CD4-positive, alpha-beta T cell (primary cell): ENCODE results near the gene LRIG3. TPM values are rescaled to one million over a fixed set of nuclear protein-coding genes. Genes with fewer than 3 reads are reported as not detected.

ENCODE experiments used
- ATAC-seq: fragments of 200-7000 bp; cut with Tn5 transposase; one replicate; pipeline ENCODE4 v1.10.0; 2022; ENCODE audit warnings: mild to moderate bottlenecking; ENCODE audit not compliant: poor library complexity
- CTCF ChIA-PET: fragments of 350-600 bp; sonication (Branson Sonifier 250); formaldehyde crosslinking; loops from one replicate; lab custom pipeline; 2021; ENCODE audit warnings: antibody characterized with exemption, inconsistent platforms; lab: Charles Lee
- POLR2A ChIA-PET: fragments of 350-600 bp; sonication (Branson Sonifier 250); formaldehyde crosslinking; loops from one replicate; lab custom pipeline; 2021; ENCODE audit warnings: antibody characterized with exemption, inconsistent platforms; lab: Charles Lee
- DNase-seq, 14 experiments: peaks; one replicate each; pipeline ENCODE4 v3.0.0-alpha.2; 2013 to 2020; ENCODE audit warnings: mixed read lengths in 2 of 14
- H3K27ac ChIP-seq, 2 donors: one replicate each; pipeline versions ENCODE4 v1.5.1 to v1.7.0; 2013; ENCODE audit warnings: low read length in 2 of 2, low read depth in 1 of 2, mild to moderate bottlenecking in 1 of 2
- H3K27me3 ChIP-seq, 2 experiments: 1 replicate in 1 of 2; 2 replicates in 1 of 2; pipeline versions ENCODE4 v1.6.1 to v1.7.0; 2013; ENCODE audit warnings: low read length in 2 of 2, control low read depth in 1 of 2, mild to moderate bottlenecking in 1 of 2, moderate library complexity in 1 of 2; ENCODE audit not compliant: insufficient read depth in 2 of 2, control insufficient read depth in 1 of 2
- H3K36me3 ChIP-seq: one replicate; pipeline ENCODE4 v1.6.1; 2013; ENCODE audit warnings: low read length, control low read depth; ENCODE audit not compliant: insufficient read depth
- H3K4me1 ChIP-seq: one replicate; pipeline ENCODE4 v1.6.1; 2013; ENCODE audit warnings: low read length, control low read depth; ENCODE audit not compliant: insufficient read depth
- H3K4me3 ChIP-seq: one replicate; pipeline ENCODE4 v1.5.1; 2013; ENCODE audit warnings: mild to moderate bottlenecking, low read length, moderate library complexity
- H3K9me3 ChIP-seq, 2 experiments: 1 replicate in 1 of 2; 2 replicates in 1 of 2; pipeline versions ENCODE4 v1.6.1 to v1.7.0; 2013; ENCODE audit warnings: low read length in 2 of 2, mild to moderate bottlenecking in 2 of 2, control low read depth in 1 of 2, moderate library complexity in 1 of 2; ENCODE audit not compliant: control insufficient read depth in 1 of 2, insufficient read depth in 1 of 2
- H3K27ac Mint-ChIP-seq: one replicate; pipeline ENCODE4 v1.8.0; 2020; ENCODE audit warnings: mixed read lengths
- H3K27me3 Mint-ChIP-seq: one replicate; pipeline ENCODE4 v1.8.0; 2021; ENCODE audit warnings: mixed read lengths
- H3K36me3 Mint-ChIP-seq: one replicate; pipeline ENCODE4 v1.8.0; 2021; ENCODE audit warnings: low read depth, mixed read lengths
- H3K4me1 Mint-ChIP-seq: one replicate; pipeline ENCODE4 v1.8.0; 2021; ENCODE audit warnings: low read depth, mixed read lengths
- H3K4me3 Mint-ChIP-seq: one replicate; pipeline ENCODE4 v1.8.0; 2020; ENCODE audit warnings: mild to moderate bottlenecking, mixed read lengths
- H3K9me3 Mint-ChIP-seq: one replicate; pipeline ENCODE4 v1.8.0; 2020; ENCODE audit warnings: mixed read lengths
- CTCF ChIP-seq: fragments of 200-600 bp; IDR thresholded peaks from one replicate; pipeline ENCODE4 v1.8.0; 2022; ENCODE audit warnings: antibody characterized with exemption, mild to moderate bottlenecking
- intact Hi-C, 2 experiments: fragments of 100-400 bp; cut with DNase I in 1 of 2; cut with micrococcal nuclease in 1 of 2; formaldehyde crosslinking; loops; one replicate each; pipeline versions ENCODE4 v1.15.1 to v1.9.0; 2023 to 2025; cut with DNase I, micrococcal nuclease
- total RNA-seq, 174 experiments: library from RNA in 2 of 174; stranded (reverse) in 2 of 174; gene quantifications; one replicate each; pipeline ENCODE4 v1.2.3 and lab custom pipeline; 2021 to 2026

Gene LRIG3
- total RNA-seq, 2 experiments from 2014 or later = not detected

- intact Hi-C loops = no loop called here
- POLR2A ChIA-PET = no interaction called here
- Mint-ChIP-seq H3K9me3 (peaks cover 3% of the 10 kb centered on the region), H3K4me1 (no peaks in the 10 kb centered on the region), H3K27me3 (no peaks in the 10 kb centered on the region), H3K36me3 (no peaks in the 10 kb centered on the region), H3K27ac (no peak overlapping the region), H3K4me3 (no peak overlapping the region)
- Histone ChIP-seq H3K36me3 (no peaks in the 10 kb centered on the region), H3K4me3 (no peak overlapping the region), H3K9me3 (peaks cover 0 to 5% of the 10 kb centered on the region in 2 experiments), H3K27ac (no peak overlapping the region), H3K4me1 (no peaks in the 10 kb centered on the region), H3K27me3 (no peaks in the 10 kb centered on the region)
- CTCF ChIA-PET = no interaction called here
- no peak for DNase-seq
- TF ChIP-seq CTCF = no peak
- ATAC-seq = no peak
These were observed 19.2 kb upstream of the LRIG3 start for GRCh38 chr12:58939399-58940100.

DNA sequence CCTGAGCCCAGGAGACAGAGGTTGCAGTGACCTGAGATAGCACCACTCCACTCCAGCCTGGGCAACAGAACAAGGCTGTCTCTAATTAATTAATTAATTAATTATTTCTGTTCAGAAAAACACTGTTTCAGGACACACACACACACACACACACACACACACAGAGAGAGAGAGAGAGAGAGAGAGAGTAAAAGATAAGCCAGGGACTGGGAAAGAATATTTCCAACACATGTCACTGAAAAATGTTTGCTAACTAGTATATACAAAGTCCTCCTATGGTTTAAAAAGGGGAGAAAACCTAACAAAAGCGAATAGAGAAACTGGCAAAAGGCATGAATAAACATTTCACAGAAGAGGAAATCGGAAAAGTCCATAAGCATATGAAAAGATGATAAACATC, 18.1 kb upstream of the LRIG3 start:
- Mint-ChIP-seq H3K4me1 (no peaks in the 10 kb centered on the region), H3K4me3 (no peak overlapping the region), H3K27me3 (no peaks in the 10 kb centered on the region), H3K9me3 (no peaks in the 10 kb centered on the region), H3K27ac (no peak overlapping the region), H3K36me3 (no peaks in the 10 kb centered on the region)
- H3K27me3 ChIP-seq = no peaks in the 10 kb centered on the region
- H3K4me1 ChIP-seq = no peaks in the 10 kb centered on the region
- ChIA-PET CTCF (no interaction called here), POLR2A (no interaction called here)
- DNase-seq (no peak), ATAC-seq (no peak)
- no peak overlapping the region for H3K4me3 ChIP-seq
- no peak for TF ChIP-seq CTCF
- peaks cover 0 to 4% of the 10 kb centered on the region in 2 experiments for H3K9me3 ChIP-seq
- no peaks in the 10 kb centered on the region for H3K36me3 ChIP-seq
- intact Hi-C loops = no loop called here
- no peak overlapping the region for H3K27ac ChIP-seq

- ATAC-seq (no peak), DNase-seq (no peak)
- TF ChIP-seq CTCF = no peak
- H3K4me1 Mint-ChIP-seq = no peaks in the 10 kb centered on the region
- H3K9me3 ChIP-seq = no peaks in the 10 kb centered on the region
- no peak overlapping the region for H3K4me3 Mint-ChIP-seq
- ChIA-PET POLR2A (no interaction called here), CTCF (no interaction called here)
- H3K27ac Mint-ChIP-seq = no peak overlapping the region
- H3K27me3 Mint-ChIP-seq = no peaks in the 10 kb centered on the region
- no peaks in the 10 kb centered on the region for H3K4me1 ChIP-seq
- H3K27ac ChIP-seq = no peak overlapping the region
- no peaks in the 10 kb centered on the region for H3K36me3 Mint-ChIP-seq
- no peak overlapping the region for H3K4me3 ChIP-seq
- no peaks in the 10 kb centered on the region for H3K36me3 ChIP-seq
- no peaks in the 10 kb centered on the region for H3K9me3 Mint-ChIP-seq
- intact Hi-C loops = no loop called here
- no peaks in the 10 kb centered on the region for H3K27me3 ChIP-seq
These were observed 14.2 kb upstream of the LRIG3 start for GRCh38 chr12:58934528-58934927.
